ENCODE measurements around the gene SRPRB.

The SRPRB gene

DNA sequence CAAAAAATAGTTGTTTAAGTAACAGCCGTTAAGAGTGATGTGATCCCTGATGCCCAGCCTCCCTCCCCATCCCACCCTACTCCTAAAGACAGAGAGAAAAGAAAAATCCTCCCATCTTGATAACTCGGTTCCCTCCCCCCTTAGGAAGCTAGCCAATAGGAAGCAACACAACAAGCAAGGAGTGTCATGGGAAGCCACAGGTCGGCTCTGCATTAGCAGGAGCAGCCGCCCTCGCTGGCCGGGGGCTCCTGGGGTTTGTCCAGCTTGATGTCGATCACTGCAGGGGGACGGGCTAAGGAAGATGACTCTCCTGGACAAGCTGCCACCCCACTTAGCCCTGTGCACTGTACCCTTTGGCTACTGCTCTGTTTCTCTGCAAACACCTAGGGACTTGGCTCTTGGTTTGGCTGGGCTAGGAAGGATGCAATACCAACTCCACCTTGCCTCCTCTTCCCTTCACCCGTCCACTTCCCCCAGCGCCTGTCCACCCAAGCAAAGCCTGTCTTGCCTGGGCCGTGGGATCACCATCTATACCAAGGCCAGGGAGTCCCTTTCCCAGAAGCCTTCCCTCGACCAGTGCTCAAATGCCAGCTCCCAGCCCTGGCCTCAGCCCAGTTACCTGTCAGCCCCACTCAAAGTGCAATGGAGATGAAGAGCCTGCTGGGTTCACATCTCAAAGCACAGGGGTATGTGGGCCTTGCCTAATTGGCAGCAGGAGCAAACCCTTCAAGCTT, 23.1 kb downstream of the SRPRB start:
- no peak for DNase-seq

DNA sequence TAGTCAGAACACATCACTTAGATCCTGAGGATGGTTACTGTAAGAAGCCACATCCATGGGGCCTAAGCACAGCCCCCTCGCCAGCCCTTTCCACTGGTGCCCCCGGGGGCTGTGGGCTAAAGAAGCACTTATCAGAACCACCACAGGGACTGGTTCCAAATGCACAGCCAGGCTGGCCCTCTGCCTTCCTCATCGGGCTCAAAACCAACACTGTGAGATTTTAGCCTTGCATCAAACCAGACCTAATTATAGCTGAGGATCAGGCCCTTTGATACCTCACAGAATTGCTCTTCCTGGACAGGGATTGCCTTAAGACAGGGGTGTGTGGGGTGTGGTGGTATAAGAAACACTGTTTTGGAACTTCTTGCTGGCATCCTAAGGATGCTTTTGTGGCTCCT, 23.7 kb downstream of the SRPRB start:
- no peak for DNase-seq

DNA sequence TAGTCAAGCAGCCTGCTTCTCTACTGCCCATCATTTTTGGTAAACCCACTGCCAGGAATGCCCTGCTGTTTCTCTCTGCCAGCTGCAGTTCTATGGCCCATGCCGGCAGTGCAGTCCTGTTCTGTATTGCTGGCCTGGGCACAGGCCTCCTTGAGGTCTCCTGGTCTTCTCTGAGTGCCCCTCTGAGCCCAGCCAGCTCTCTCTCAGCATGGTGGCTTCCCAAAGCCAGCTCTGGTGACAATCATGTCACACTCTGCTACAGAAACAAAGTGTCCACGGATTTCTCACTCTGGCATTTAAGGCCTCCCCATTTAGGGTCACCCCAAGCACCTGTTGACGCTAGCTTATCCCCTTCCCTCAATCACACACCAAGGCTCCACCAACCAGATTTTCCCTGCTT, 24.5 kb downstream of the SRPRB start:
- no peak for DNase-seq

DNA sequence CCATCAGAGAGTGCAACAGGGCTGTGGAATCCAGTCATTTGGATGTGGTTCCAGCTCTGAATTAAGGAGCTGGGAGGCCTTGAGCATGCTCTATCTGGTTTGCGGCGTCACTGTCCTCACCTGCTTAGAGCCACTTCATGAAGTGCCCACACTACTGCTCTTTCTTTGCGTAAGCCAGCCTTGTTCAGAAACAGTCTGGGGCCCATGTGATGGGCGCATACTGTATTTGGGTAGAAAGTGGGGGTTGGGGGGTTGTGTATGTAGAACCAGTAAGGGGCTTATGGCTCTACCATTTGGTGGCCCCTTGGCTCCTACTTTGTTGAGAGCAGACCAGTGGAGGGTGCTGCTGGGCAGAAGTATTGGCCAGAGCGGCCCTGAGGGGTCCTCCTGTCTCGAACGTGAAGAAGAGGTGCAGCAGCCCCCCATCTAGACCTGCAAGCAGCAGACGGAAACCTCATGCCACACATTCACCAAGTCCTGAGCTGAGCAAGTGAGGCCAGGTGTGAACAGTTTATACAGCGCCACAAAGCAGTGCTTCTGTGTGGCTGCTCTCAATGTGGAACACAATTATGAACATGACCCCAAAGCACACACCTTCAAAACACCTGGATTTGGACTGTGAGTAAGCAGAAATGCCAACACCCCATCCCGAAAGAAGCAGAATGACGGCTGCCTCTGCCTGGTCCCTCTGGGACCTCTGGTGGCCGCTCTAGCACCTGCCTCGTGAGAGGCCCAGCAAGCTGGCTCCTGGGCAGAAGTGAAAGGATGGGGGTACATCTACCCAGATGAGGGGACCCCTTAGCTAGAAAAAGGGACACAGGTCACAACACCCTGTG, 26.6 kb downstream of the SRPRB start:
- no peak for DNase-seq

DNA sequence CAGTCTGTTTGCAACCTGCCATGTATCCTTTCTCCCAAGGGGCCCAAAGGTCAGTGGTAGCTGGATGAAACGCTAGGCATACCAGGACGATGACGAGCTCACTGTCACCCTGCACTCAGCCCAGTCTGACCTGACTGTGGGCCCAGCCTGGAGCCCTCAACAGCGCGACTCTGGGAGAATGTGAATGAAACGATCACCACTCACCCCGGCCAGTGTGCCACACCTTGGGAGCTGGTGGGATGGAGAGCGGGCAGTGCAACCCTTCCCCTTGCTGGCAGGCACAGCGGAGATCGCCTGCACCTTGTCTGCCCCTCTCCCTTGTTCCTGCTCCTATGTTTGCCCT, 27.2 kb downstream of the SRPRB start:
- no peak for DNase-seq

DNA sequence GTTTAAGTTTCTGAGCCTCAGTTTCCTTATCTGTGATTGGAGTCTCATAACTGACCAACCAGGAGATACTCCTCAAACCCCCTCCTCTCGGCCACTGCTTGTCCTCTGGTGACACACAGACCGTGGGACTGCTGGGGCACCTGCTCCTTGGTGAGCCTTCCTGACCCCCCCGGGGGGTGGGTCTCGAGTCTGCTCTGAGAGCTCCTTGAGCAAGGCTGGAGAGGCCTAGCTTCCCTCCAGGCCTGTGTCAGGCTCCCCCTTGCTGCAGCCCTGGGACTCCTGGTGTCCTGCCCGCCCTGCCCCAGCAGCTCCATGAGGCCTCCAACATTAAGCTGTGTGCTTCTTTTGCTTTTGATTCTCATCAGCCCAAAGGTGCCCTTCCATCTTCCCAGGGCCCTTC, 27.7 kb downstream of the SRPRB start:
- DNase-seq: no peak

DNA sequence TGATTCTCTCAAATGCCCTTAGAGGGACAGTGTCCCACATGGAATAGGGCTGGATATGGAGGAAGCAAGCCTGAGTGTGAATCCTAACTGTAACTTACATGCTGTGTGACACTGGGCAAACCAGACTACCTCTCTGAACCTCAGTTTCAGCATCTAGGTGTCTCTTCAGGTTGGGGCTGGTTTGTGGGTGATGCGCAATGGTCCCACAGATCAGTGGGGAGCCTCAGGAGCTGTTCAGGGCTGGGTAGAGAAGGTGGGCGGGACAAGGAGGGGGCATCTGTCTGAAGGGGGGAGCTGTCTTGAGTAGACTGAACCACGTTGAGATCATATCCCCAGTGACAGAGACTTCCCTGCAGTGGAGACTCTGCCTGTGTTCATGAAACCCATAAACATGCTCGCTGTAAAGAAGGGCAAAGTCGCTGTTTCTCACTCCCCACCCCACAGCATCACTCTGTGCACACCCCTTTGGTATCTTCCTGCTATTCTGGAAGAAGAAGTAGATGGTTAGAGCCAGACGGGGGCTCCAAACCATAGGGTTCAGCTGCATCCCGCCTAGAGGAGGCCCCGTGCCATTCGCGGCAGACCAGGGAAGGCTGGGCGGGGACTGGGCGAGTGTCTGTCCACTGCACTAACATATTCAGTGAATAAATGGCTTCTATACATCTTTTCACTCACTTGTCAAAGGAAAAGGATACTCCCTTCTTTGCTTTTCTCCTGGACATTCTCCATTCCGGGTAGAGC, 28.4 kb downstream of the SRPRB start:
- DNase-seq: no peak

DNA sequence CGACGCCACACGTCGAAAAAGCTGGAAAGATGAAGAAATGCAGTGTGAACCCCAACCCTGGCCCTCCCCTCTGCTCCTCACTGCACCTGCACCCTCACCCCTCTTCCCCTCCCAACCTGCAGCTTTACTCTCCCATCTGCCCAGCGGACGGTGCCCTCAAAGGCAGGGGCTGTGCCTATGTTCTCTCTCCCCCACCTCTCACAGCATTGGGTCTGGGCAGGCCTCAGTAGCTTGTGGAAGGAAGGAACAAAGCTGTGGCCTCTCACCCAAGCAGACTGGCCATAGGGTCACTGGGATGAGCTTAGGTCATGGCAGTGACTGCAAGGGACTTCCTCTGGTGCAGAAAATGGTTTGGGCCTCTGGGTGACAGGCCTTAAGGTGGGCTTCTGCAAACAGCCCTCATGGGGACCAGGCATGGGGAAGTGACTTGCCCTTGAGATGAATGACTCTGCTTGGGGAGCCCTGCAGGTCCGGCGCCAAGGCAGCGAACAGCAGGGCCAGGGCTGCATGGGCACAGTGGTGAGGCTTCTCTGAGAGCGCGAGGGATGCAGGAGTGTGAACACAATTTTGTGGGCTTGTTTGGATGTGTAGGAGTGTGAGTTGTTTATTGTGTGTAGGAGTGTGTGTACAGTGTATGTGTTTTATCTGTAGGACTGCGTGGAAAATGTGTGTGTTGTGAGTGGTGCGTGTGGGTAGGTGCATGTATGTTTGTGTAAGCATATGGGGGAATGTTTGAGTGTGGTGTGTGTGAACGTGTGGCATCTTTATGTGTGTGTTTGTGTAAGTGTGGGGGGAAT, 29.2 kb downstream of the SRPRB start:
- DNase-seq: no peak

DNA sequence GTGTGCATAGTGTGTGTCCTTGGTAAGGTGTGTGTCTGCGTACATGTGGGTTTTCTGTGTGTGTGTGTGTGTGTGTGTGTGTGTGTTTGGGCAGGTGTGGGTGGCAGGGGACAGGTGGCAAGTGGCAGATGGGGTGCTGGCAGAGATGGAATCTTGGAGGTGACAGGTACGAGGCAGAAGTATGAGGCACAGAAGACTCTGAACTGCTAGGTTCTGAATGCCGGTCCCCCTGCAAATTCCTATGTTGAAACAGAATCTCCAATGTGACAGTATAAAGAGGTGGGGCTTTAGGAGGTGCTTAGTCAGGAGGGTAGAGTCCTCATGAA, 29.8 kb downstream of the SRPRB start:
- DNase-seq: no peak

DNA sequence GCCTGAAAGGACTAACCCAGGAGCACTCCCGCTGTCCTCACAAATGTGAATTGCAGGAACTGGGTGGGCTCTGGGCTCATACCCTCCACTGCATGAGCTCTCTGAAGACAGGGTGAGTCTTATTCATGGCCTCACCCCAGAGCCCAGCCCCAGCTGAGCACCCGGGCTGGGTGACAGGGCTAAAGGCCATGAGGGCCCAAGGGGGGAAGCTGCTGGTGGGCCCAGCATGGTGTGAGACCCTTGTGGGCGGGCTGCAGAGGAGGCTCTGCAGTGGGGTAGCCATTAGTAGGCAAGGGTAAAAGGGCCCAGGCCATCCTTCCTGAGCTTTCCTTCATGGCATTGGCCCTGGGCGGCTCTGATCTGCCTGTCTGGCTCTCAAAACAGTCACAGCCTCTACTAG, 30.3 kb downstream of the SRPRB start:
- DNase-seq: no peak

DNA sequence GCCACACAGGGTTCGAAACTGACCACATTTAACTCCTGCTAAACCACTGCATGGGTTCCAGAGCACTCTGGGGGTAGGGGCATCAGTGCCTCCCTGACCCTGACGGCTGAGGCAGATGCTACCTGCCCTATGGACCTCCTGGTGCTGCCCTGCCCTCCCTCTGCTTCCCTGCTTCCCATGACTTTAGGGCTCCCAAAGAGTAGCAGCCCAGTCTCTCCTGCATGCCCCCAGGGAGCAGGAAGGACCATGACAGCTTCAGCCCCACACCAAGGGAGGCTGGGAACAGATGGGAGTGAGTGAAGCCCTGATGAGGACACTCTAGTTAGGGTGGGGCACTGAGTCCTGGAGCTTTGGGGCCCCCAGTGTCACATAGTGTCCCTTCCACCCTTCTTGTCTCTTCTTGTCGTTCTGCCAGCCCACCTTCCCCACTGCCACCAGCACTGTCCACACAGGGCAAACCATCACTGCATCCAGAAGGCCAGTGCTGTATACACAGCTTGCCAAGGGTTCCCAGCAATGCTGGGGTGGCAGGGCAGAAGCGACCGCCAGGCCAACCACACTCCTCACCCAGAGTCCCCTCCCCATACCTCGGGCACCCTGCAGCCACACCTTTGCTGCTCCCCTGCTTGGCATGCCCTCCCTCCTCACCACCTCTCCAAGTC, 31.0 kb downstream of the SRPRB start:
- DNase-seq: no peak

DNA sequence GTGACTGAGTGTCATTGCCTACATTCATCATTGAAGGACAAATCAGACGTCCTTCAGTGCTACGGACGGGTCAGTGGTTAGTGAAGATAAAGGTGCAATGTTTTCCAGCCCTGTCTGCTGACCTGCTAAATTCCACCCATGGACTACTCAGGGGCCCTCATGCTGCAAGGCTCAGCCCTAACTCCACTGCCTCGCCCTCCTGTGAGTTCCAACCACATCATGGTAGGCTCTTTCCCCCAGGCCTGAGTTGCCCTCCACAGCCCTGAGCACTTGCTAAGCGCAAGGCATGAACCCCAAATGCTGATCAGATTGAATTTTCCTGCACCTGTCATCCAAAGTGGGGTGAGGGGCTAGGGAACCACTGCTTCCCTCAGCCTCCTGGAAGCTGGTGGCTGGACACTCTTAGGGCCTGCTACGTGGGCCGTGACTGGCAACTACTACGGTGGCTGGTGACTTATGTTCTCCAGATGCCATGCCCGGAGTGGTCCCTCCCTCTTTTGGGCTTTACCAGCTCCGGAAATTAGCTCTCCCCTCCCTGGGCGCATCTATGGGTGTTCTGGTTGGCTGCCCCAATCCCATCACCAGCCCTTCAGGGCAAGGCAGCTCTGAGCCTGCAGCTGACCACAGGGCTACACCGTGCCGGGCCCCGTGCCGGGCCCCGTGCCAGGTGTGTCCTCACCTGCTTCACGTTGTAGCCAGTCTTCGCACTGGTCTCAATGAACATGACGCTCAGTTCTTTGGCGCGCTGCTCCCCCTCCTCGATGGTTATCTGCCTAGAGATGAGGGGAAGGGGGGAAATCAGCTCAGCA, 32.1 kb downstream of the SRPRB start:
- no peak for DNase-seq

DNA sequence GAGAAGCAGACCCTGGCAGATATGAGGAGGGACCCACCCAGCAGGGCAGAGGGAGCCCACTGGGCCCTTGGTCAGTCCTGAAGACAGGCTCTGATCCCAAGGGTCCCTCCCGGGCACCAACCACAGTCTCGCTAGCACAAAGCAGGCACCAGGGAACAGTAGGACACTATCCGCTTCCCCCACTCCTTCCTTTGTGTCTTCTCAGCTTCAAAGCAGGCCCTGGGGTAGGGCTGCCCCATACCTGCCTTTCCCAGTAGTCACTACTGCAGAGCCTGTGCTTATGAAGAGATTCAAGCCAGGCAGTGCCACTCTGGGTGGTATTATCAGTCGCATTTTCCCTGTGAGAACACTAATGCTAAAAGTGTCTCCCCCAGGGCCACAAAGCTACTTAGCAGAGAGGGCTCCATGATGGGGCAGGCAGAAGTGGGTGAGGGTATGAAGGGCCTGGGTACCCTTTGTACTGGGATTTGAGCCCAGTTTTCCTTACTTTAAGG, 32.7 kb downstream of the SRPRB start:
- no peak for DNase-seq

DNA sequence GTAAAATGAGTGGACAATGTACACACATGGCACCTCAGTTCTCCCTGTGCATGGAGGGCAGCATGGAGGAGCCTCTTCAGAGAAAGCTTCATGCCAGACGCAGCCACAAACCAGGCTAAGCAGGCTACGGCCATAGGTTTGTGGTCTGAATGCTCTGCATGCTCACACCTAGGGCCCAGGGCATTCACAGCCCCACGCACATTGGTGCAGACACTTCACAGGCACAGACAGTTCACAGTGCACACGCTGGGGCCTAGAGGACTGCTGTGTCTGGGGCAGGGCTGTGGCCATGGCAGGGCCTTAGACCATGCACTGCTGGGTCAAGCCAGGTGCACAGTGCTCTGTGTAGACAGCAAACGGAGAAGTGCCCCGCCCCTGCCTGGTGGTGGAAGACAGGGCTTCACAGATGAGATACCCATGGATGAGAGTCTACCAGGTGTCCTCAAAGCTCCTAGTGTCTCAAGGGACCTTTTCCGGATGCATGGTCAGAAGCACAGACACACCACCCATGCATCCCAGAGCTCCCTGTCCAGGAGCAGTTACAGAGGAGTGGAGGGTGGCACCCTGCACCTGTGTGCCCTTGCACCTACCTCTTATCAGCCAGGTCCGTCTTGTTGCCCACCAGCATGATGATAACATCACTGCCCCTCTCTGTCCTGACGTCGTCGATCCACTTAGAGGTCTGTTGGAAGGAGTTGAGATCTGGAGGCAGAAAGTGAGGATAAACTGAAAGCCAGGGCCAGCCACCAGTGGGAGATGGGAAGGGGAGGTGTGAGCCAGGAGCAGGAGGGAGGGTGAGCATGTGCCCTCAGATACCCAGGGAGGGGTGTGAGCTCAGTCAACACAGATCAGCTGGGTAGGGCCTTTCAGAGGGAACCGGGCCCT, 33.5 kb downstream of the SRPRB start:
- DNase-seq: no peak

DNA sequence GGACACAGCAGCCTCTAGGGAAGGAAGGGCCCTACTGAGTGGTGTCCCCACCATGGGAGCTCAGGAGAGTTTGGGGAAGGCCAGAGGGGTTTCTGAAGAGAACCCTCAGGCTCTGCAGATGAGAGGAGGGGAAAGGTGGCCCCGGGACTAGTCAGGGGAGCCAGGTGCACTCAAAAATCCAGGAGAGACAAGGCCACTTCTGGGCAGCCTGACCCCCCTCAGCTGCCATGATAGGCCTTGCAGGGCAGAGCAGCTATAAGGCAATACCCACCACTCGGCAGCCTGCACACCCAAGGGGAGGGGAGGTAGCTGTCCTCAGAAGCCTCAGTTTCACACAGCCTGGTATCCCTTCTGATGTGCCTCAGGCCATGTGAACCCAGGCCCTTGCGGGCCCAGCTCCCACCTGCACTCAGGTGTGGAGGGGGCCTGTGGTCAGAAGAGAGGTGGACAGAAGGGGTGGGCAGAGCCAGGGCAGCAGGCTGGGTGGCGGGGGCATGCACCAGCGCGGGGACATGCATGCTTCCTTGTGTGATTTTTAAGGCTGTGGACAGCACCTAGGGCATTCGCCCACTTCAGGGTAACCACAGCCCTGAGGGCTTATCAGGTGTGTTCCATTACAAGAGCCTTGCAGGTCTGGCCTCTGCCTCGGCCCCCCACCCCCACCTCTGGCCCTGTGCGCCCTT, 34.6 kb downstream of the SRPRB start:
- DNase-seq: no peak

DNA sequence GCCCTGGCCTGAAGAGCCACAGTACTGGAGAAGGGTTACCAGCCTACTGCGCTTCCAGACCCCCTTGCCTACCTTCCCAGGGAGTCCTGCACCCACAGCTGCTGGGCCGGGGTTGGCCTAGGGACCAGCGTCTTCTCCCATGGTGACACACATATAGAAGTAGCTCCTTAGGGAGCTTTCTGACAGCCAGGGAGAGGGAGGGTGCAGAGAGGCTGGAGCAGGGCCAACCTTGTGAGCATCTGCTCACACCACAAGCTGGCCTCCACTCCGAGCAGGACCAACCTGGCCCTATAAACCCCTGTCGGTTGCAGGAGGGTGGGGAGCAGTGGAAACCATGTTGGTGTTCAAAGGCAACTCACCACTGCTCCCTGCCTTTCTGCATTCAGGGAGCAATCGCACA, 35.2 kb downstream of the SRPRB start:
- no peak for DNase-seq

DNA sequence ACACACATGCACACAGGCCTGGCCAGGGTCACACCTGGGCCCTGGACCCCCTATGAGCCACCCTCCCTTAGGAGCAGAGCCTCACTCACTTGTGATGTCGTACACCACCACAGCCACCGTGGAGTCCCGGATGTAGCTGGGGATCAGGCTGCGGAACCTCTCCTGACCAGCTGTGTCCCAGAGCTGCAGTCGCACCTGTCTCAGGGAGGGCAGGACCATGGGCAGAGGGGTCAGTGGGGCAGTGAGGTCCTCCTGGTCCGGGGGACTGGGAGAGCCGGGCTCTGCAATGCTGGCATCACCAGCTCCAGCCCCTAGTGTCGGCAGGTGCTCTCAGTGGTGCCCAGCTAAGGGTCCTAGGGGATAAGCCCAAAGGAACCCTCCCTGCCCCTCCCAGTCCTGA, 35.6 kb downstream of the SRPRB start:
- DNase-seq: no peak

DNA sequence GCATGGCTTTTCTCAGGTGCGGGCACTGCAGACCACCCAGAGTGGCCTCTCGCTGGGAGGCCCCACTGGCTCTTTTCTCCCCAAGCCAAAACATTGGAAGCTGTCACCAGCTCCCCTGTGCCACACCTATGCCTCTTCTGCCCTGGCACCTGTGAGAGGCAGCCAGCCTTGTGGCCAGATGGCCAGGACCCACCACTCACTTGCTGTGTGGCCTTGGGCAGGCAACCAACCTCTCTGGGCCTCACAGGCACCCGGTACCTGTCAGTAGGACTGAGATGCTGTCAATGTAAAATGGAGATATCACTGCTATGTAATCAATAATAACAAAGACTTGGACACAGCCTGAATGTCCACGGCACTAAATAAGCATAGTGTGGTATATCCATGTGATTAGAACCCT, 36.5 kb downstream of the SRPRB start:
- DNase-seq: no peak

DNA sequence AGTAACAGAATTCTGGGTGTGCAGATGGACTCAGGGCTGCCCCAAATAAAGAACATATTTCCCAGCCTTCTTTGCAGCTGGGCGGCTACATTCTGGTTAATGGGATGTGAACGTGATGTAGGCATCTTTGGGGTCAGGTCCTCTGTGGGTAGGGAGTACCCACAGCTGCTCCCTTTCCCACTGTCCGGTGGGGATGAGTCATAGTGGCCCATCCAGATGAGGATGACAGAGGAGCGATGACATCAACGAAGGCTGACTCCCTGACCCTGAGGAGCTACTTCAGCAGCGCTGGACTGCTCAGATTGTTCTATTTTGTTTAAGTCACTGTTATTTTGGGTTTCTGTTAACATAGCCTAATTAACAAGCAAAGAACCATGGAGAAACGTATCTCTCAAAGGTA, 38.0 kb downstream of the SRPRB start:
- no peak for DNase-seq

DNA sequence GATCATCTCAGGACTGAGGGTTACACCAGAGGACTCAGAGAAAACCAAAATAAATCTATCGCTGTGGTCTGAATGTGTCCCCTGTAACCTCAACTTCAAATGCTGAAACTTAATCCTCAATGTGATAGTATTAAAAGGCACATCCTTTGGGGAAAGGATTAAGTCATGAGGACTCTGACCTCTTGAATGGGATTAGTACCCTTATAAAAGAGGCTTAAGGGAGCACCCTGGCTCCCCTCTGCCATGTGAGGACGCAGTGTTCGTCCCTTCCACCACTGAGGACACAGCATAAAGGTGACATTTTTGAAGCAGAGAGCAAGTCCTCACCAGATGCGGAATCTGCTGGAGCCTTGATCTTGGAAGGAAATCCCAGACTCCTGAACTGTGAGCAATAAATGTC, 39.5 kb downstream of the SRPRB start:
- no peak for DNase-seq

All from NCI-H1694 treated with DMSO at 0.1 percent for 48 hours (cell line).